ENCODE results near the gene C2CD3.
A peak's percentile ranks its signal among the peaks of the same experiment; 100 is the strongest.
"Not testable (repeated sequence)": the region's sequence is repeated elsewhere in the genome, so short reads cannot be mapped to it uniquely, and the experiment has no call there.

C2CD3 gene

DNA sequence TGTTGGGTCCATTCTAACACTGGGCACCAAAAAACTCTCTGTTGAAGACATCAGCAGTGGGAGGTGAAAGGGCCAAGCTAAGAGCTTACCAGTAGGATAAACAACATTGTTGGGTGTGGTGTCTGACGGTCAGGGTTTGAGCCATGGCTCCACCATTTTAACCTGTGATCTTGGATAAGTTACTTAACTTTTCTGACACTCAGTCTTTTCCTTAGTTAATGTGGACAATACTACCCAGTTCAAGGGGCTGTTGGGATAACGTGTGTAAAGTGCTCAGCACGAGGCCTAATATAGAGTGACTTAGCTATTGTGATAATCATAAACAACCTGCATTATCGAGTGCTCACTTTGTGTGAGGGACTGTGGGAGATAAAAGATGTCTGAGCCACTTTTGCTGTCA is 168.0 kb downstream of the C2CD3 start:
- DNase-seq (ENCODE audit: low spot score), result no peak

DNA sequence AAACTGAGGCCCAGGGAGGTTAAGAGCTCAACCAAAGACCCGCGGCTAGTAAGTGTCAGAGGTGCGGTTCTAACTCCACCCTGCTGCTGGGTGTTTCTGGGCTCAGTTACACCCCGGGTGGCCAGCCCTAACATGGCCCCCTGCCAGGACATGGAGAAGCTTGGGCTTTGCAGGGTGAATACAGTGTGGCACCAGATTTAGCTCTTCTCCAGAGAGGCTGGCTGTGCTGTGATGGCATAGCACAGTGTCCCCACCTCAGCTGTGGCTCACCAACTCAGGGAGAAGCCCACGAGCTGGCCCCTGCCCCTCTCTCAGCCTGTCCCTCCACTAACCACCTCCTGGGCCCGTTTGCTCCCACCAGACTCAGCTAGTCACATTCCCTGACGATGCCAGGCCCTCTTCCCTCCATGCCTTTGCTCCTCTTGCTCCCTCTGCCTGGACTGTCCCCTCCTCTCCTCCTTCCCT is 168.9 kb downstream of the C2CD3 start:
- no peak for DNase-seq (ENCODE audit: low spot score)

DNA sequence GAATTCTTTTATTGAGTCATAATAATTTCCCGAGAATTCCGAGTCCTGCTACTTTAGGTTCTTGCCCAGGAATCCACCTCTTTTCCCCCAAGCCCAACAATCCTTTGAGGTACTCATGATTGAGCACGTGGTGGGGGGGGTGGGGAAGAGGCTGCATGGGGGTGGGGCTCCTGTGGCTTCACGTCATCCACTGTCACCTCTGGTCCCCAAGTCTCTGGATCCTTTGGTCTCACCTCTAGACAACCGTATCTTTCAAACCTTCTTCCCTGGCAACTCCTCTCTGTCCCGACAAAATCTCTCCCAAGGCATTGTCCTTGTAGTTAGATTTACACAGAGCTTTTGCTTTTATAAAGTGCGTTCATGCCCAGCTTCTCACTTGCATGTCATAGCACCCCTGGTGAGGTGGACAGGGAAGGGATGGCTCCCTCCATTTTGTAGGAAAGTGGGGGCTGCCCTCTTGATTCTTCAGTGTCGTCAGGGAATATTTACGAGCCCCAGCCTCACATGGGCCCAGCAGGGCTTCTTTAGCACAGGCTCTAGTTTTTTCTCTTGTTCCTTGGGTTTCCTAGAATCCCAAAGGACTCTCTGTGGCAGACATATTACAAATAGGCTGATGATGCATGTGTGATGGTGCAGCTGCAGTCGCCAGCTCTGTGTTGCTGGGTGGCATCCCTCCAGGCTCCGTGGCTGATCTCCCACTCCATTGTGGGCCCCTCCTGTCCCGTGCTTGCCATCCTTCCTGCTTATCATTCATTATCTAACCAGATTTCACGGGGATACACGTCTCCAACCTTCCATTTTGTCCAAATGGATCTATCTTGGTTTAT is 170.3 kb downstream of the C2CD3 start:
- no peak for DNase-seq (ENCODE audit: low spot score)

DNA sequence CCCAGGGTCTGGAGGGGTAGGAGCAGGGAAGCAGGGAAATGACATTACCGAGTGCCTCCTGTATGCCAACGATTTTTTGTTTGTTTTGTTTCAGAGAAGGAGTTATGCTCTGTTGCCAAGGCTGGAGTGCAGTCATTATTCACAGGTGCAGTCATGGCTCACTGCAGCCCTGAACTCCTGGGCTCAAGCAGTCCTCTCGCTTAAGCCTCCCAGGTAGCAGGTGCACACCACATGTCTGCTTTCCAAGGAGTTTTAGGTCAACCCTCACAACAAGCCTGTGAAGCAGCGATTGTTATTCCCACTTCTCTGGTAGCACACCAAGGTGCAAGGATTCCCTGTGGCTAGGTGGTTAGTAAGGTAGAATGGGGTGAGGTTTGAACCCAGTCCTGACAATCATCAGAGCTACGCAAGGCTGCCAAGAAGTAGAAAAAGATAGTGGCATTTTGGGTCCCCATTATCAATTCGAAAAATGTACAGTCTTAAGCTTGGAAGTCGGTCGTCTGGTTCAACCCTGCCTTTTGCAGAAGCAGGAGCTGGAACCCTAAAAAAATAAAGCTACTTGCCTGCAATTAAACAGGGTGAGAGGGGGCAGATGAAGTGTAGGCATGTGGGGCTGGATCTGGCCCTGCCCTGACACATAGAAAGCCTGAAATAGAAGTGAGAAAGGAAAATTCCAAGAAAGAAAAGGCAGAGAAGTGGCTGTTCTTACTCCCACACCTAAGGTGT is 171.1 kb downstream of the C2CD3 start:
- DNase-seq (ENCODE audit: low spot score), result no peak

DNA sequence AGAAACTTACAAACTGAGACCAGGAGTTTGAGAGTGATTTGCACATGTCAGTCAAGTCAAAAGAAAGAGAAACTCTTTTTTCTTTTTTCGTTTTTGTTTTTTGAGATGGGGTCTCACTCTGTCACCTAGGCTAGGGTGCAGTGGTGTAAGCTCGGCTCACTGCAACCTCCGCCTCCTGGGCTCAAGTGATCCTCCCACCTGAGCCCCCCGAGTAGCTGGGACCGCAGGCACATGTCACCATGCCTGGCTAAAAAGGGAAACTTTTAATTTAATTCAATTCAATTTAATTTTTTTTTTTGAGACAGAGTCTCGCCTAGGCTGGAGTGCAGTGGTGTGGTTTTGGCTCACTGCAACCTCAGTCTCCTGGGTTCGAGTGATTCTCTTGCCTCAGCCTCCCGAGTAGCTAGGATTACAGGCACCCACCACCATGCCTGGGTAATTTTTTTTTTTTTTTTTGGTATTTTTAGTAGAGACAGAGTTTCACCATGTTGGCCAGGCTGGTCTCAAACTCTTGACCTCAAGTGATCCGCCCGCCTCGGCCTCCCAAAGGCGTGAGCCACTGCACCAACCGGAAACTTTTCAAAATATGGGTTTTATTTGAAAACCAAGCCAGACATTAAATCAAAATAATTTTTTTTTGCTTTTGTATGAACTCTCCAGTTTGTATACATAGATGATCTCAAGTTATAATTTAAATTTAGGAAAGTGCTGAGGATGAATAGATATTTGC is 171.8 kb downstream of the C2CD3 start:
- no peak for DNase-seq (ENCODE audit: low spot score)

DNA sequence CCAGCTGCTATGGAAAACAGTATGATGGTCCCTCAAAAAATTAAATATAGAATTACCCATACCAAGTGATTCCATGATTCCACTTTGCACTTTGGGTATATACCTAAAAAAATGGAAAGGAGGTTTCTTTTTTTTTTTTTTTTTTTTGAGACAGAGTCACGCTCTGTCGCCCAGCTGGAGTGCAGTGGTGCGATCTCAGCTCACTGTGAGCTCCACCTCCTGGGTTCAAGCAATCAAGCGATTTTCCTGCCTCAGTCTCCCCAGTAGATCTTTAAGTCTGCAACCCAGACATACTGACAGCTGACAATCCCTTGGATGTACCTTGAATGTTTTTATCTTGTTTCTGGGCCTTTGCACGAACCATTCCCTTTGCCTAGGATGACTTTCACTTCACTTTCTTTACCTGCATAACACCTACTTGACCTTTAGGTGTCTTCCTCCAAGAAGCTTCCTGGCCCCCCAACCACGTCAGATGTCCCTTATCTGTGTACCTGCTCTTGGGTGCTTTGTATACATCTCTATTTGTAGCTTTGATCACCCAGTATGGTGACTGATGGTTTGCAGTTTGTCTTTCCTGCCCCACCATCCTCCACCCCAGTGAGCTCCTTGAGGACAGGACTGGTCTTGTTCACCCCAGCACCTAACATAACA is 173.6 kb downstream of the C2CD3 start:
- DNase-seq (ENCODE audit: low spot score), result no peak

DNA sequence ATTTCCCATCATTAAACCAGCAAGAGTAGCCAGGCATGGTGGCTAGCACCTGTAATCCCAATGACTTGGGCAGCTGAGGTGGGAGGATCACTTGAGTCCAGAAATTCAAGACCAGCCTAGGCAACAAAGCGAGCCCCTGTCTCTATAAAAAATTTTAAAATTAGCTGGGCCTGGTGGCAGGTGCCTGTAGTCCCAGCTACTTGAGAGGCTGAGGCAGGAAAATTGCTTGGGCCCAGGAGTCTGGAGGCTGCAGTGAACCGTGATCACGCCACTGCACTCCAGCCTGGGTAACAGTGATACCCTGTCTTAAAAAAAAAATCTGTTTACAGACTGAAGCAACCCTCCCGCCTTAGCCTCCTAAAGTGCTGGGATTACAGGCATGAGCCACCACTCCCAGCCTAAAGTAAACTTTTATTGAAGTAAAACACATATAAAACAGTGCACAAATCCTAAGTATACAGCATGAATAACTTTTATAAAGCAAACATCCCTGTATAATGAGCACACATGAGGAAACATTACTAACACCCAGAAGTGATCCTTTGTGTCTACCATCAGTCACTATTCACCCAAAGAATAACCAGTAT is 174.5 kb downstream of the C2CD3 start:
- no peak for DNase-seq (ENCODE audit: low spot score)

DNA sequence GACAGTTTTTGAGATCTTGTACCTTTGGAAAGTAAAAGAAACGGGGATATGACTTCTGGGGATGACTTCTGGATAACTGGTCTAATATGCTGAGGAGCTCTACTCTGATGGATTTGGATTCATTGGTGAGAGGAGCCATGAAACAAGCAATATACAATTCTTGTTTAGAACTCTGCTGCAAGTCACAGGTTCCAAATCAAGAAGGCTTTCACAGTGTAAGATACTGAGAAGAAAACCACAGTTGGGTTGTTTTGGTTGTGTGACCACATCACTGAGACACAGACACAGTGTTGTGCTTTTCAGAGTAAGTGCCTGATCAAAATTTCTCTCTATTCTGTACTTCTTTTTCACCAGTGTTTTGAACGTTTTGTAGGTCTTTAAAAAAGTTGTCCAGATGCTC is 175.1 kb downstream of the C2CD3 start:
- no peak for DNase-seq (ENCODE audit: low spot score)

DNA sequence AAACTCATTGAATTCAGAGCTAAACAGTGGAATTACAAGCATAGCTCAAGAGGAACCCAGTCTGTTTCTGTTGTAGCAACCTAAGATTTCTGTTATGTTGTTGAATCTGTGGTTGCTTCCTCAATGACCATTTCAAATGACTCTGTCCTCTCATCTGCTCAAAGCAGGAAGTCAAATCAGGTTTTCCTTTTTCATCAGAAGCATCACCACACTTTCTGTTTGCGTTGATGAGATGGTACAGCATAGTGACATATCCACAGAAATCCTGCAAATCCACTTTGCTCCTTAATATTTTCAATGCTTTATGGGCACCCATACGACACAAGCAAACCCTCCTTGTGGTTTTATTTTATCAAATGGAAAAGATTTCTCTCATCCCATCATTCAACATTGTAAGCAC is 175.6 kb downstream of the C2CD3 start:
- no peak for DNase-seq (ENCODE audit: low spot score)

DNA sequence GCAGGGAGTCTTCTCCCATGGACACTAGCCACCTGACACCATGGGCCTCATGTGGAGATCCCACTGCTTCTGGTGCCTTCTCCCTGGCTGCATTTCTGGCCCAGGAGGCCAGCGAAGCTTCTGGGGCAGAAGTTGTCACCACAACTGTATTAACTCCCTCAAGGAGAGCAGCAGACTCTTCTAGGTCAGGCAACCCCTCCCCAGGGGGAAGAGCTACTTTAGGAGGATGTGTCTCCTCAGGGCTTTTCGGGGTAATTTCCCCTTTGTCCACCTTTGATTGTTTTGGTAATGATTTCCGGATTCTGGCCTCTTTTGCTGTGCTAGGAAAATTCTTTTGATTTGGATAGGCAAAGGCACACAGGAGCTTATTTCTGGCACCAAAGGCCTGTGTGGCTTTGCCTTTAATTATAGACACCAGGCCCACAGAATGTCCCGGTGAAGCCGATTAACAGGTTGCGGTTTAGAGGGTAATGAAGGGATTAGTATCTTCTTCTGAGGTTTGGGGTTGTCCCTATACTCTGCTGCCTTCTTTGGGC is 179.3 kb downstream of the C2CD3 start:
- DNase-seq (ENCODE audit: low spot score), result no peak

DNA sequence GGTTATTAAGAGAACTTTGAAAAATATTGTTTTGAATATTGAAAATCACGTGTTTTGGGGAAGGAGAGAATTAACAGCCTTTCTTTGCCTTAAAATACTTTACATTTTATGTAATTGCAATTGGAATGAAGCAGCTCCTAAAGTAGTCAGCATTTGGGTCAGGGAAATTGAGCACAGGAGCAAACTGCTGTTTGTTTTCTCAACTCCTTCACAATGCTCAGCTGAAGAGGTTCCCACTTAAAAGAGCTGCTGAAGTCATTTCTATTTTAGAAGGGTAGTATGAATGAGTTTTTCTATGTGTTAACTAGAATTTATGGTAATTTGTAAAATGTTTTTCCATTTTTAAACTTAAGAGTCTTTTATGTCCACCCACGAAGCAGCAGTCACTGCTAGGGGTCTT is 180.1 kb downstream of the C2CD3 start:
- no peak for DNase-seq (ENCODE audit: low spot score)

DNA sequence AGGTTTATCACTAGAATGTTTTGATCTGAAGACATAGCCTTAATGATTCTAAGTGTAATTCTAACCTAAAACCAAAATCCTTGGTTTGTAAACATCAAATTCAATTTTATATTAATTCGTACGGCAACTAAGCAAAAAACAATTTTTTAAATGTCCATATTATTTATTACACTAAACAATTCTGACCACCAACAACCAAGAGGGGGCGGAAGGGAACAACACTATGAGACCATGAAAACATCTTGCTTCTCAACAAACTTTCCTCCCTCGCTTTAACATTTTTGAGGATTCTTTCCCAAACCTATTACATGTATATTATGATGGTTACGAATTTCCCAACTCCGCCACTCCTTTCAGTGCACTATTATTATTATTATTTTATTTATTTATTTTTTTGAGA is 181.6 kb downstream of the C2CD3 start:
- DNase-seq (ENCODE audit: low spot score), result no peak

DNA sequence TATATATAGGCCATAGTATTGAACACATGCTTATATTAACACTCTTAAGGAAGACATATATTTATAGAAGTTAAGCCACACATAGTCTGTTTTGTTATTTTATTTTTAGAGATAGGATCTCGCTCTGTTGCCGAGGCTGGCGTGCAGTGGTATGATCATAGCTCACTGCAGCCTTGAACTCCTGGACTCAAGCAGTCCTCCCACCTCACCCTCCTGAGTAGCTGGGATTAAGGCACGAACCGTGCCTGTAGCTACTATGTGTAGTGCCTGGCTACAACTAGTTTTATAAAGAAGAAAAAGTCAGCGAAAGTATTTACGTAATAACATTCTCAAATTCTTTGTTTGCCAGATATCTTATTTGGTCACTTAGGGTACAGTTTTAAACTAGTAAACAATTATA is 182.6 kb downstream of the C2CD3 start:
- no peak for DNase-seq (ENCODE audit: low spot score)

DNA sequence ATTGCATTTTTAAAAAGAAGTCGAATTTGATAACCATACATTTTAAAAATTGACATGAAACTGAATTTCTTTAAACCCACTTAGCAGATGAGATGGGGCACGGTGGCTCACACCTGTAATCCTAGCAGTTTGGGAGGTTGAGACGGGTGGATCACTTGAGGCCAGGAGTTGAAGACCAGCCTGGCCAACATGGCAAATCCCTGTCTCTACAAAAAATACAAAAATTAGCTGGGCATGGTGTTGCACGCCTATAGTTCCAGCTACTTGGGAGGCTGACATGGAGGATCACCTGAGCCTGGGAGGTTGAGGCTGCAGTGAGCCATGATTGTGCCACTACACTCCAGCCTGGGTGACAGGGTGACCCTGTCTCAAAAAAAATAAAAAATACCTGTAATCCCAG is 185.1 kb downstream of the C2CD3 start:
- DNase-seq (ENCODE audit: low spot score), result not testable (repeated sequence)

DNA sequence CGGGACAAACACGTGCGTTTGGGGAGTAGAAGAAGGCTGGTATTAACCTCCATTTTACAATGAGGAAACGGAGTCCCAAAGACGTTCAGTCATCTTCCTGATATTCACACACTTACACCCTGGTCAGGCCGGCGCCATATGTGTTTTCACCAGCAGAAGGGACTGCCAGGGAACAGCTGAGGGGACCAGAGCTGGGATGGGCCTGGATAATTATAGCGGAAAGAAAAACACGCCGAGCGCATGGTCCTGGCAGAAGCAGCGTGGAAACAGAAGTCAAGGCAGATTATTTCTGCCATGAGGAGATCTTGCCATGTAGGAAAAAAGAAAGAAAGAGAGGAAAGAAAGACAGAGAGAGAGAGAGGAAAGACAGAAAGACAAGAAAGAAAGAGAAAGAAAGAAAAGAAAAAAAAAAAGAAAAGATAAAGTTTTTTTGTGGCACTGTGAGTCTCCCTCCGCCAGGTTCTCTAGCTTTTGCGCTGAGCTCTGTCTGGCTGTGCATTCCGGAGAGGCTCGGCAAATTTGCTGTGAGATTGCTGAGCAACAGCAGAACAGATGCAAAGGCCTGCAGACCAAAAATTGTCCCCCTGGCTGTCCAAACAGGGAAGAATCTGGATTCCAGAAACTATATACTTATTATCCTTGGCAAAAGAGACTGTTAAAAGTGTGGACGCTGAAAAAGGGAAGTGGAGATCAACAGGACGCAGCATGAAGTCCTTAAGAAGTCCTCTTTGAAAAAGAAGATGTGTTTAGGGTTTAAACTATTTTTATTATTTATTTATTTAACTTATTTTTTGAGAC is 186.9 kb downstream of the C2CD3 start:
- no peak for DNase-seq (ENCODE audit: low spot score)

DNA sequence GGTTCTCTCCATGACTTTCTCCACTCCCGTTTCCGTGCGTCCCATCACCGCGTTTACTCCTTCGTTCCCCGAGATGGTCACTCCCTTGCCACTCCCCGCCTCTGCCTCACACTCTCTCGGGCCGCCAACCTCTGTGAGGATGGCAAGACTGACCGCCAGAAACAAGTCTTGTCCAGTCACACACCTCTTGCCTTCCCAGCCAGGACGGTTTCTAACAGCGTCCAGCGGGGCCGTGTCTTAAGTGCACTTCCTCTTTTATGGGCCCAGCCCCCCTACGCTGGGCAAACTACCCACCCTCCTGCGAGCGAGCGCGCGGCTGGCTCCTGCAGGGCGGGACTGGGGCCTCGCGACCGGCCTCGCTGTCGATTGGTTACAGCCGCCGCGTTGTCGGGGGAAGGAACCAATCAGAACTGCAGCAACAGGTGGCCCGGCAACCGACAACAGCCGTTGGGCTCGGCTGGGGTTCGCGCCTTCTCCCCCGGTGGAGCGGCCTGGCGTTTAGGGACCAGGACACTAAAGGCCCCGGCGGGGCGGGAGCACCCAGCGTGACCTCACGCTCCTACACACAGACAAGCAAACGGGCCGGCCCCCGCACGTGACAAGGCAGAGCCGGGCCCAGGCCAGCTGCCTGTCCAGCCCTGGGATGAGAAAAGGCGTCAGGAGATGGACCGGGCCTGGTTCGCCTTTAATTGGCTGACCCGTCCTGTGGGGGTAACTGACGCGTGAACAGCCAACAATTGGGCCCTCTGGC is 187.6 kb downstream of the C2CD3 start:
- peak; percentile 98 for DNase-seq (ENCODE audit: low spot score)

DNA sequence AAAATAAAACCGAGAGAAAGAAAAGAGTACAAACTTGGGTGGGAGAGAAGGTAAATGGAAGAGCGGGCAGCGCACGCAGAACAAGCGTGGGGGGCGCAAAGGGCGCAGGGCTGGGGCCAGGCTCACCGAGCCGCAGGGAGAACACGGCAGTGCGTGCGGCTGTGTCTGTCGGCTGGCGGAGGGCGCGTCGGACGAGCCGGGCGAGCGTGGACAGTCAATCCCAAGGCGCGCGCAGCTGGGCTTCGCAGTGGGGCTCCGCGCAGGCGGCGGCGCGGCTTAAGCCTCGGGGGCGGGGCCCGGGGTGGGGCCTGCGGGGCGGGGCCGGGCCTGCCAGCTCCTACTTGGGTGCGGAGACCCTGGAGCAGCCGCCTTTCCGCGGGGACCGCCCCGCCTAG is 188.2 kb downstream of the C2CD3 start, which contains the start of gene UCP2:
Gene UCP2 (minus strand): TSS at position 249 of the 395 bp plus-strand sequence. CDS start 4,465 bp downstream, outside the sequence.
- DNase-seq (ENCODE audit: low spot score), result peak; percentile 84

DNA sequence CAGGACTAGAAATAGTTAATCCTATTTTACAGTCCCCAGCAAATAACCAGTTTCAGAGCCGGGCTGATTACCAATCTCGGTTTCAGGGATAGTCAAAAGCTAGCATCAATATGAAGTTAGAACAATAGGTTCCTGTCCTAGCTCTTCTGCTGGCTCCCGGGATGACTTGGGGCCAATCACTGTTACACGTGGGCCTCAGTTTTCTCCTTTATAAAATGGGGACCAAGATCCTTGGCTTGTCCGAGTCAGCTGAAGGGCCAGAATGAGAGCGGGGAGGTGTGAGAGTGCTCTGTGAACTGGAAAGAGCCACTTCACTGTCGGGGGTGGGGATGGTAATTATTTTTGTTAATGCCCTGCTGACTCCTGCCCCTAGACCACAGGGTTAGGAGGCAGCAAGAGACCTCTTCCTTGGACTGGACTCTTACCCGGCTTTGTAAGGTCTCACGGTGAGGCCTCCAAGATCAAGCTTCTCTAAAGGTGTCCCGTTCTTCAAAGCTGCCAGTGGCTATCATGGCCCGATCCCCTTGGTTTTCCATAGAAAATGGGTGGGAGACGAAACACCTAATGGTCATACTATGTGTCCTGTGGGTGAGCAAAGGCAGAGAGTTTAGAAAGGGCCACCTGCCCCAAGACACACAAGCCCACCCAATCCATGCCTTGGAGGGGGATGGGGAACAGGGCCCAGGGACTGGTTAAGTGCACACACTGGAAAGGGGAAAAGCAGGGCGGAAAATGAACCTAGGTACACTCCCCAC is 189.6 kb downstream of the C2CD3 start:
- DNase-seq (ENCODE audit: low spot score), result no peak

Measured in Ammon's horn (tissue), 1 donor.